IMR-90 (cell line): ENCODE measurements around the gene PFDN1. TPM values are rescaled to one million over a fixed set of nuclear protein-coding genes. Genes with fewer than 3 reads are reported as not detected.

Experiments
- ATAC-seq: fragments of 200-7000 bp; cut with Tn5 transposase; 2 replicates; pipeline ENCODE4 v1.9.1; 2020; ENCODE audit warnings: low read depth, mild to moderate bottlenecking, moderate library complexity
- BruUV-seq: library from RNA; stranded (reverse); fragments of 400-500 nt; replicated peaks from 2 replicates; lab custom pipeline; 2021; lab: Mats Ljungman, UMichigan
- CTCF ChIA-PET: fragments of 300-600 bp; formaldehyde crosslinking; extraction: SDS; loops from one replicate; lab custom pipeline; 2021; ENCODE audit warnings: antibody characterized with exemption; lab: Yijun Ruan, JAX
- POLR2A ChIA-PET: fragments of 300-600 bp; sonication (Branson Sonifier 250); formaldehyde crosslinking; loops from one replicate; lab custom pipeline; 2022; ENCODE audit warnings: antibody characterized with exemption; ENCODE audit not compliant: unreplicated experiment; lab: Charles Lee
- DNase-seq: peaks from one replicate; pipeline ENCODE4 v3.0.0; 2013
- H2AFZ ChIP-seq: replicated peaks from 2 replicates; pipeline ENCODE3; 2013; ENCODE audit warnings: low read length, mild to moderate bottlenecking; ENCODE audit not compliant: poor library complexity
- H2AK5ac ChIP-seq: 2 replicates; pipeline ENCODE4 v1.6.1; 2013; ENCODE audit warnings: low read depth, low read length, inconsistent platforms
- H2AK9ac ChIP-seq: replicated peaks from 2 replicates; pipeline ENCODE3; 2013; ENCODE audit warnings: mild to moderate bottlenecking, low read depth, low read length, moderate library complexity; ENCODE audit not compliant: poor library complexity
- H2BK120ac ChIP-seq: 2 replicates; pipeline ENCODE4 v1.6.1; 2013; ENCODE audit warnings: low read depth, low read length, inconsistent platforms
- H2BK15ac ChIP-seq: 3 replicates; pipeline ENCODE4 v1.6.1; 2013; ENCODE audit warnings: low read depth, low read length, inconsistent platforms
- H2BK20ac ChIP-seq: 2 replicates; pipeline ENCODE4 v1.6.1; 2013; ENCODE audit warnings: low read depth, mild to moderate bottlenecking, inconsistent platforms, low read length, moderate library complexity
- H2BK5ac ChIP-seq: 2 replicates; pipeline ENCODE4 v1.6.1; 2013; ENCODE audit warnings: mild to moderate bottlenecking, low read depth, low read length, inconsistent platforms; ENCODE audit not compliant: poor library complexity, severe bottlenecking
- H3K14ac ChIP-seq: replicated peaks from 2 replicates; pipeline ENCODE4 v1.6.1; 2013; ENCODE audit warnings: low read depth, low read length, inconsistent platforms
- H3K18ac ChIP-seq: 2 replicates; pipeline ENCODE4 v1.6.1; 2013; ENCODE audit warnings: low read depth, low read length, control low read depth
- H3K23ac ChIP-seq: 2 replicates; pipeline ENCODE4 v1.6.1; 2013; ENCODE audit warnings: low read depth, low read length, inconsistent platforms
- H3K27ac ChIP-seq: 2 replicates; pipeline ENCODE4 v1.5.1; 2013; ENCODE audit warnings: mild to moderate bottlenecking, control low read depth, low read length; ENCODE audit not compliant: insufficient read depth
- H3K27me3 ChIP-seq: 2 replicates; pipeline ENCODE4 v1.6.1; 2013; ENCODE audit warnings: low read length; ENCODE audit not compliant: control insufficient read depth, insufficient read depth
- H3K36me3 ChIP-seq: 2 replicates; pipeline ENCODE4 v1.6.1; 2013; ENCODE audit warnings: low read length, mixed read lengths; ENCODE audit not compliant: control insufficient read depth, insufficient read depth
- H3K4ac ChIP-seq: 2 replicates; pipeline ENCODE4 v1.6.1; 2013; ENCODE audit warnings: low read depth, low read length, inconsistent platforms
- H3K4me1 ChIP-seq: 2 replicates; pipeline ENCODE4 v1.6.1; 2013; ENCODE audit warnings: low read length, mixed read lengths; ENCODE audit not compliant: control insufficient read depth, insufficient read depth
- H3K4me2 ChIP-seq: 2 replicates; pipeline ENCODE4 v1.6.1; 2013; ENCODE audit warnings: low read depth, mild to moderate bottlenecking, control low read depth, low read length, moderate library complexity
- H3K4me3 ChIP-seq: 2 replicates; pipeline ENCODE4 v1.5.1; 2013; ENCODE audit warnings: low read depth, mild to moderate bottlenecking, control low read depth, low read length, moderate library complexity; ENCODE audit not compliant: insufficient read depth
- H3K56ac ChIP-seq: 2 replicates; pipeline ENCODE4 v1.6.1; 2013; ENCODE audit warnings: low read length, inconsistent platforms; ENCODE audit not compliant: insufficient read depth; ENCODE audit errors: extremely low read depth
- H3K79me1 ChIP-seq, 2 experiments: 2 replicates each; pipeline ENCODE4 v1.6.1; 2013; ENCODE audit warnings: low read length in 2 of 2, inconsistent platforms in 1 of 2, low read depth in 1 of 2
- H3K9ac ChIP-seq: 2 replicates; pipeline ENCODE4 v1.6.1; 2013; ENCODE audit warnings: low read depth, low read length, control low read depth
- H3K9me1 ChIP-seq: 2 replicates; pipeline ENCODE4 v1.6.1; 2013; ENCODE audit warnings: low read length, inconsistent platforms; ENCODE audit not compliant: insufficient read depth
- H3K9me3 ChIP-seq: 2 replicates; pipeline ENCODE4 v1.6.1; 2013; ENCODE audit warnings: low read length; ENCODE audit not compliant: control insufficient read depth, insufficient read depth
- H4K20me1 ChIP-seq: 2 replicates; pipeline ENCODE4 v1.6.1; 2013; ENCODE audit warnings: low read length, inconsistent platforms; ENCODE audit not compliant: insufficient read depth
- H4K5ac ChIP-seq: 2 replicates; pipeline ENCODE4 v1.6.1; 2013; ENCODE audit warnings: mild to moderate bottlenecking, low read depth, low read length, control low read depth
- H4K8ac ChIP-seq, 2 experiments: 2 replicates each; pipeline ENCODE4 v1.6.1; 2013; ENCODE audit warnings: low read depth in 2 of 2, low read length in 2 of 2, control low read depth in 1 of 2, inconsistent platforms in 1 of 2
- H4K91ac ChIP-seq: 2 replicates; pipeline ENCODE4 v1.6.1; 2013; ENCODE audit warnings: low read depth, low read length, inconsistent platforms; ENCODE audit not compliant: insufficient read depth
- BHLHE40 ChIP-seq: fragments of 150-350 bp; IDR thresholded peaks from 2 replicates; pipeline ENCODE4 v1.6.1; 2016; ENCODE audit warnings: mild to moderate bottlenecking, low read depth, low read length
- CHD1 ChIP-seq: IDR thresholded peaks from 2 replicates; pipeline ENCODE4 v1.6.1; 2012; ENCODE audit warnings: low read depth, low read length, improper control_type of control experiment
- CTCF ChIP-seq: conservative IDR thresholded peaks from 2 replicates; pipeline ENCODE4 v1.5.1; 2012; ENCODE audit warnings: mild to moderate bottlenecking, low read depth, low read length, improper control_type of control experiment
- MAFK ChIP-seq: IDR thresholded peaks from 2 replicates; pipeline ENCODE4 v1.6.1; 2012; ENCODE audit warnings: low read depth, low read length, improper control_type of control experiment
- POLR2A ChIP-seq: IDR thresholded peaks from 2 replicates; pipeline ENCODE4 v1.6.1; 2012; ENCODE audit warnings: mild to moderate bottlenecking, low read depth, low read length
- RAD21 ChIP-seq: IDR thresholded peaks from 2 replicates; pipeline ENCODE4 v1.6.1; 2012; ENCODE audit warnings: low read length, improper control_type of control experiment
- RCOR1 ChIP-seq: IDR thresholded peaks from 2 replicates; pipeline ENCODE4 v1.6.1; 2012; ENCODE audit warnings: mild to moderate bottlenecking, low read length, improper control_type of control experiment; ENCODE audit not compliant: insufficient replicate concordance
- RFX5 ChIP-seq: IDR thresholded peaks from 2 replicates; pipeline ENCODE4 v1.8.0; 2012; ENCODE audit warnings: low read depth, mild to moderate bottlenecking, low read length, moderate library complexity
- USF2 ChIP-seq: fragments of 150-350 bp; IDR thresholded peaks from 2 replicates; pipeline ENCODE4 v1.6.1; 2017; ENCODE audit warnings: mild to moderate bottlenecking, antibody characterized with exemption, low read length, low read depth
- WGBS, 2 experiments: methylation state at CpG; one replicate each; pipeline versions ENCODE4 v1.1.5 to v1.1.7; 2013; ENCODE audit warnings: missing lambda C conversion rate in 2 of 2; ENCODE audit not compliant: insufficient read length in 1 of 2; ENCODE audit errors: extremely low coverage in 2 of 2; 5-methylcytosine and 5-hydroxymethylcytosine counted together
- dilution Hi-C: fragments of 300-500 bp; cut with HindIII; formaldehyde crosslinking; loops from one replicate; pipeline ENCODE4 v1.14.3; 2018; ENCODE audit warnings: low sequenced_read_pairs; ENCODE audit not compliant: unreplicated experiment
- in situ Hi-C: fragments of 300-500 bp; cut with MboI; formaldehyde crosslinking; loops from 3 replicates; pipeline ENCODE4 v1.14.3; 2019; ENCODE audit warnings: low sequenced_read_pairs, inconsistent platforms, mixed read lengths
- intact Hi-C: fragments of 100-400 bp; cut with micrococcal nuclease; formaldehyde crosslinking; loops from 2 replicates; pipeline ENCODE4 v1.10.0; 2022
- polyA plus RNA-seq, 3 experiments: library from polyadenylated mRNA; depleted of rRNA; stranded (reverse); fragments of >200 nt; gene quantifications; 2 replicates each; pipeline ENCODE4 v1.2.3, GENCODE V29; 2012; ENCODE audit warnings: low replicate concordance in 1 of 3
- total RNA-seq: library from RNA; depleted of rRNA; stranded (reverse); fragments of >200 nt; gene quantifications from 2 replicates; pipeline ENCODE4 v1.2.3, GENCODE V29; 2012

The PFDN1 gene
- total and polyA plus RNA-seq, 2 of the 4 experiments (the other 2 are of a cell fraction) = 98.8 to 134 TPM

GRCh38 chr5:140293849-140294100, 9.1 kb downstream of the PFDN1 start:
- Histone ChIP-seq H2BK20ac (no peak overlapping the region), H2BK120ac (no peak overlapping the region), H3K23ac (no peak overlapping the region; the same call in 1 of the 2 replicates), H2BK15ac (no peak overlapping the region), H3K79me1 (peaks cover 14 to 57% of the 10 kb centered on the region in 2 experiments), H3K9ac (no peak overlapping the region), H4K20me1 (peaks cover 14% of the 10 kb centered on the region; the same call in 1 of the 2 replicates), H2AK5ac (no peak overlapping the region), H4K91ac (no peak overlapping the region), H3K4me2 (peak overlapping the region; percentile 45), H3K36me3 (no peaks in the 10 kb centered on the region), H3K27me3 (no peaks in the 10 kb centered on the region), H3K18ac (no peak overlapping the region), H3K4ac (no peak overlapping the region), H4K8ac (no peak overlapping the region), H3K27ac (no peak overlapping the region), H4K5ac (no peak overlapping the region), H2AFZ (no peak overlapping the region), H3K14ac (no peak overlapping the region), H3K9me1 (peaks cover 5% of the 10 kb centered on the region), H2BK5ac (no peak overlapping the region), H3K4me1 (peaks cover 10% of the 10 kb centered on the region), H3K56ac (no peak overlapping the region), H2AK9ac (no peak overlapping the region), H3K4me3 (no peak overlapping the region), H3K9me3 (no peaks in the 10 kb centered on the region)
- BruUV-seq = no TSS peak
- no peak for DNase-seq
- whole genome bisulfite sequencing, 2 experiments = no CpG with 5 or more reads among the region's 1 CpG
- in situ Hi-C loops = no loop called here
- no peak for ATAC-seq
- intact Hi-C loops = loop anchor here (2.0 kb wide), 1 partner anchor 43 kb away; no protein-coding TSS in a partner anchor
- ChIA-PET POLR2A (interaction anchor here (0.6 kb wide), 1 partner anchor 808 kb away, joined by 11 read pairs; no protein-coding TSS in a partner anchor), CTCF (interaction anchor here (0.6 to 1.2 kb wide), 2 partner anchors 65 to 259 kb away, joined by 3 to 7 read pairs; no protein-coding TSS in a partner anchor)
- no peak for TF ChIP-seq BHLHE40
- no peak for TF ChIP-seq CTCF
- no peak for TF ChIP-seq RAD21
- TF ChIP-seq USF2 = no peak
- TF ChIP-seq RFX5 = no peak
- no peak for TF ChIP-seq POLR2A
- TF ChIP-seq RCOR1 = no peak
- TF ChIP-seq MAFK = no peak
- no peak for TF ChIP-seq CHD1
- dilution Hi-C loops = no loop called here
